ENCODE measurements around the gene NUDT22. TPM values are rescaled to one million over a fixed set of nuclear protein-coding genes. Genes with fewer than 3 reads are reported as not detected.

NUDT22 gene
- total RNA-seq, 1 donor from 2014 or later = 66.4 TPM

DNA sequence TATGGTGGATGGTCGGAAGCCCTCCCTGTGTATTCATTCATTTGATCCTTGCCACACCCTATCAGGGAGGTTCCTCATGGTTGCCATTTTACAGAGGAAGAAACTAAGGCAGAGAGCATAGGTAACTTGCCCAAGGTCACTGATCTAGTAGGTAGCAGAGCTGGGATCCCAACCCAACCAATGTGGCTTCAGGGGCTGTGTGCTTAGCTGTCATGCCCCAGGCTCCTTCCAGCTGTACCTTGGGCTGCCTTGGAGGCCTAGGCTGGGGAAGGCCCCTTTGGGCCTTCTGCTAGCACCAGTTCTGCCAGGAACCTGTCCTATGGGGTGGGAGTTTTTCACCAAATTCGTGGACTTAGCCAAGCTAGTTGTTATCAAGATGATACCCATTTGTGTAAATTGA lies 49.8 kb downstream of the NUDT22 start:
- ATAC-seq (no peak), DNase-seq (ENCODE audit: missing footprints) (no peak)
- intact Hi-C loops (cut with DNase I) = no loop called here

DNA sequence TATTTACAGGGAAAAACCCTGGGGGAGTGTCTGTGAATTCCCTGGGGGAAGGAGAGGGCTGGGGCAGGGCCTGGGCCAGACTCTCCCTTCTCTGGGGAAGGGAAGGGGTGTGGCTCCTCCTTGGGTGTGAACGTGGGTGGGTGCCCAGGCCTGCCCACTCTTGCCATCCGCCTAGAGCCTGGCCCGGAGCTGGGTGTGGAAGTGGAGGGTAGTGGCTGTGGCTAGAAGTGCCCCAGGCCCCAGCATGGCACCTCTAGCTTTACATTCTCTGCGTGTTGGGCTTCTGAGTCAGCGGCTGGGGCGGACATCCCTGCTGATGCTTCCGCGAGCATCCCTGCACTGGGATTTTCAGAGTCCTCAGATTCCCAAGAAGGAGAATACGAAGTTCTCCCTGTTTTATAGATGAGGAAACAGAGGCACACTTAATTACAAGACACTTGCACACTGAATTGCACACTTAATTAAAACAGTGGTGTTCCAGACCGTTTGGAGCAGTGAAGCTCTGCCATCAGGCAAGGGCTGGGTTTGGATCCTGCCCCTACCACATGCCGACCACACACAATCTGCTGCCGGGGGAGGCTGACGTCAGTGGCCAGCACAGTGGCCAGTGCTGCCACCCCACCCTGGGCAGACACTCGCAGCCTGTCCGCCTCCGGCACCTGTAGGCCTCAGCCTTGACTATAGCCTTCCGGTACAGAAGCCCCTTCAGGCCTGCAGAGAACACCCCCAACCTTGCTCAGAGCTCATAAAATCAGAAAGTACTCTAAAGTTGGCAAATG lies 50.8 kb downstream of the NUDT22 start:
- ATAC-seq = no peak
- intact Hi-C loops (cut with DNase I) = no loop called here
- DNase-seq (ENCODE audit: missing footprints) = no peak

DNA sequence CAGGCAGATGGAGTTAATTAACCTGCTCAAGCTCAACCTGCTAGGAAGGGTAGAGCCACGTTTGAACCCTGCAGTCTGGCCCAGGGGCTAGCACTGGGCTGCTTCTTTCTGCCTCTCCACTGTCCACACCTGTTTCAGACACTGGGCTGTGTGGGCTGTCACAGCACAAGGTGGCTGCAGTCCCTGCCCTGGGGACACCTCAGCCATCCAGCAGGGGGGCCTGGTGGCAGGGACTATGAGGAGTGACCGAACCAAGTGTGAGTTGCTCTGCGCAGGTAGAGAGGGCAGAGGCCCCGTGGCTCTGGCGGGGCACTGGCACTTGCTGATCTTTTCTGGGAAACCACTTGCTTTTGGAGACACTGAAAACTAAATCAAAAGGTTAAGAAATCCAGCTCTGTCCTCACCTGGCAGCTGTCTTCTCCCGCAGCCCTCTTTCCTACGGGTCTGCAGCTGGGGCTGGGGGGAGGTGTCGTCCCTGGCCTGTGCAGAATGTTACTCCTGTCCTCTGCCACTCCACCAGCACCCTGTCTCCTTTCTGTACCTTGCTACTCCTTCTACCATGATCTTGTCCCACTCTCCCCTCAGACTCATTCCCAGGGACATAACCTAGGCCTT lies 52.6 kb downstream of the NUDT22 start:
- intact Hi-C loops (cut with DNase I) = no loop called here
- no peak for DNase-seq (ENCODE audit: missing footprints)
- no peak for ATAC-seq

Other genes starting within 250 kb of the NUDT22 start
- 55.6 TPM for gene OTUB1, start 239.8 kb upstream of the NUDT22 start, total RNA-seq
- 0.57 TPM for gene FLRT1, start 190.3 kb upstream of the NUDT22 start, total RNA-seq
- gene MACROD1, start 60.2 kb upstream of the NUDT22 start, total RNA-seq = 119 TPM
- 124 TPM for gene STIP1, start 40.1 kb upstream of the NUDT22 start, total RNA-seq
- 9.6 TPM for gene FERMT3, start 19.6 kb upstream of the NUDT22 start, total RNA-seq
- 71.9 TPM for gene TRPT1, start 88 bp upstream of the NUDT22 start, total RNA-seq
- 53.5 TPM for gene DNAJC4, start 4.3 kb downstream of the NUDT22 start, total RNA-seq
- 272 TPM for gene VEGFB, start 8.3 kb downstream of the NUDT22 start, total RNA-seq
- gene FKBP2, start 14.8 kb downstream of the NUDT22 start, total RNA-seq = 50.6 TPM
- 129 TPM for gene PPP1R14B, start 20.7 kb downstream of the NUDT22 start, total RNA-seq
- 10.9 TPM for gene PLCB3, start 25.3 kb downstream of the NUDT22 start, total RNA-seq
- 89.1 TPM for gene BAD, start 58.4 kb downstream of the NUDT22 start, total RNA-seq
- 28.6 TPM for gene GPR137, start 59.6 kb downstream of the NUDT22 start, total RNA-seq
- gene KCNK4, start 65.0 kb downstream of the NUDT22 start, total RNA-seq = not detected
- gene CATSPERZ, start 74.1 kb downstream of the NUDT22 start, total RNA-seq = not detected
- gene ESRRA, start 79.2 kb downstream of the NUDT22 start, total RNA-seq = 217 TPM
- gene TRMT112, start 91.3 kb downstream of the NUDT22 start, total RNA-seq = 92.8 TPM
- 410 TPM for gene PRDX5, start 91.8 kb downstream of the NUDT22 start, total RNA-seq
- gene CCDC88B, start 113.9 kb downstream of the NUDT22 start, total RNA-seq = 7.7 TPM
- 18.7 TPM for gene RPS6KA4, start 132.9 kb downstream of the NUDT22 start, total RNA-seq

Measured in Right ventricle myocardium inferior (tissue), 1 donor.